GM12878 (cell line): Measurements from ENCODE around the gene FGF14. TPM values are rescaled to one million over a fixed set of nuclear protein-coding genes. Genes with fewer than 3 reads are reported as not detected.

Experiments used
- ATAC-seq: fragments of 200-7000 bp; cut with Tn5 transposase; 3 replicates; pipeline ENCODE4 v1.9.1; 2020; ENCODE audit warnings: mild to moderate bottlenecking, moderate library complexity
- BruUV-seq: library from RNA; stranded (reverse); fragments of 400-500 nt; replicated peaks from 2 replicates; lab custom pipeline; 2021; lab: Mats Ljungman, UMichigan
- CTCF ChIA-PET: fragments of 300-600 bp; sonication (Branson Sonifier 250); formaldehyde crosslinking; extraction: SDS; loops from one replicate; lab custom pipeline; 2021; ENCODE audit warnings: inconsistent platforms; lab: Yijun Ruan, JAX
- POLR2A ChIA-PET: fragments of 350-600 bp; formaldehyde crosslinking; extraction: SDS; loops from one replicate; lab custom pipeline; 2021; ENCODE audit warnings: inconsistent platforms; lab: Charles Lee
- RAD21 ChIA-PET: fragments of 300-600 bp; sonication (Branson Sonifier 250); formaldehyde crosslinking; loops from one replicate; lab custom pipeline; 2023; ENCODE audit warnings: antibody characterized with exemption; ENCODE audit not compliant: unreplicated experiment; lab: Charles Lee
- SMC1A ChIA-PET: fragments of 300-600 bp; sonication (Branson Sonifier 250); formaldehyde crosslinking; loops from one replicate; lab custom pipeline; 2023; ENCODE audit not compliant: unreplicated experiment, uncharacterized antibody; lab: Charles Lee
- DNase-seq: peaks from one replicate; pipeline ENCODE4 v3.0.0-alpha.2; 2011; ENCODE audit warnings: low read depth, low spot score
- FAIRE-seq: peaks from 3 replicates; lab custom pipeline; 2011; peaks lifted over from hg19 to GRCh38; lab: Jason Lieb, UNC
- H2AFZ ChIP-seq: 2 replicates; pipeline ENCODE4 v1.6.0; 2011; ENCODE audit warnings: low read depth, low read length, control low read depth; ENCODE audit not compliant: control insufficient read depth
- H3K27ac ChIP-seq: 2 replicates; pipeline ENCODE4 v1.5.1; 2011; ENCODE audit warnings: control low read depth; ENCODE audit not compliant: control insufficient read depth, insufficient read depth
- H3K27me3 ChIP-seq, 2 experiments: replicated peaks in 1 of 2; 2 replicates each; pipeline versions ENCODE4 v1.6.0 to v1.6.1; 2011; ENCODE audit warnings: low read length in 1 of 2; ENCODE audit not compliant: control insufficient read depth in 2 of 2, insufficient read depth in 2 of 2
- H3K36me3 ChIP-seq, 2 experiments: 2 replicates each; pipeline ENCODE4 v1.5.1; 2011; ENCODE audit warnings: low read length in 1 of 2; ENCODE audit not compliant: control insufficient read depth in 2 of 2, insufficient read depth in 2 of 2
- H3K4me1 ChIP-seq: 2 replicates; pipeline ENCODE4 v1.6.1; 2011; ENCODE audit warnings: mild to moderate bottlenecking, low read length, moderate library complexity, mixed read lengths; ENCODE audit not compliant: control insufficient read depth, insufficient read depth
- H3K4me2 ChIP-seq: 2 replicates; pipeline ENCODE4 v1.6.0; 2011; ENCODE audit warnings: control low read depth; ENCODE audit not compliant: control insufficient read depth, insufficient read depth
- H3K4me3 ChIP-seq: fragments of 200-600 bp; sonication (generic); 2 replicates; pipeline ENCODE4 v1.5.1; 2016
- H3K79me2 ChIP-seq: 2 replicates; pipeline ENCODE4 v1.6.0; 2011; ENCODE audit warnings: low read length; ENCODE audit not compliant: control insufficient read depth, insufficient read depth
- H3K9ac ChIP-seq: 2 replicates; pipeline ENCODE4 v1.8.0; 2011; ENCODE audit warnings: low read length, control low read depth, mixed read lengths; ENCODE audit not compliant: control insufficient read depth, insufficient read depth
- H3K9me3 ChIP-seq: replicated peaks from 3 replicates; pipeline ENCODE4 v1.5.1; 2011; ENCODE audit warnings: mild to moderate bottlenecking, low read length; ENCODE audit not compliant: control insufficient read depth, insufficient read depth
- H4K20me1 ChIP-seq: 2 replicates; pipeline ENCODE4 v1.6.0; 2011; ENCODE audit not compliant: control insufficient read depth, insufficient read depth
- BACH1 ChIP-seq: fragments of 450-650 bp; IDR thresholded peaks from 2 replicates; pipeline ENCODE4 v1.6.1; 2017; ENCODE audit warnings: mild to moderate bottlenecking, borderline replicate concordance
- CBX3 ChIP-seq: fragments of 200-600 bp; sonication (generic); IDR thresholded peaks from 2 replicates; pipeline ENCODE4 v1.6.1; 2016; ENCODE audit warnings: low read depth, borderline replicate concordance
- E2F8 ChIP-seq: fragments of 450-650 bp; IDR thresholded peaks from 2 replicates; pipeline ENCODE4 v1.6.1; 2018; ENCODE audit warnings: mild to moderate bottlenecking, low read depth, moderate library complexity; ENCODE audit not compliant: partially characterized antibody
- KDM1A ChIP-seq: fragments of 200-600 bp; sonication (generic); IDR thresholded peaks from 2 replicates; pipeline ENCODE4 v1.6.1; 2016; ENCODE audit warnings: borderline replicate concordance
- MYB ChIP-seq: fragments of 150-350 bp; IDR thresholded peaks from 2 replicates; pipeline ENCODE4 v1.6.1; 2014; ENCODE audit warnings: mild to moderate bottlenecking, low read depth, low read length, borderline replicate concordance
- WGBS: methylation state at CpG from one replicate; pipeline ENCODE4 v1.1.6; 2016; ENCODE audit warnings: low lambda C conversion rate; ENCODE audit not compliant: insufficient replicate concordance, insufficient coverage; ENCODE audit errors: missing lambda C conversion rate; 5-methylcytosine and 5-hydroxymethylcytosine counted together
- in situ Hi-C: fragments of 300-500 bp; cut with MboI; formaldehyde crosslinking; loops from 9 replicates; pipeline ENCODE4 v1.14.3; 2018; ENCODE audit warnings: mixed read lengths
- intact Hi-C: fragments of 100-400 bp; cut with micrococcal nuclease; formaldehyde crosslinking; loops from one replicate; pipeline ENCODE4 v1.14.2; 2022; ENCODE audit not compliant: unreplicated experiment
- polyA plus RNA-seq, 11 experiments: library from polyadenylated mRNA; depleted of rRNA in 4 of 11; unstranded in 6 of 11; stranded (reverse) in 5 of 11; fragments of >200 nt; fragmentation: Nextera tagmentation in 4 of 11; fragmentation: Illumina TruSeq in 1 of 11; extraction: Ambion mirVana in 4 of 11; extraction: Trizol in 1 of 11; gene quantifications; 1 replicate in 1 of 11; 2 replicates in 10 of 11; pipeline versions ENCODE4 v1.2.1 to v1.2.3, GENCODE V29; 2011 to 2016; ENCODE audit warnings: inconsistent platforms in 2 of 11, missing spikeins in 2 of 11, low read depth in 1 of 11
- total RNA-seq, 4 experiments: library from RNA; depleted of rRNA in 3 of 4; stranded (reverse); fragments of >200 nt in 3 of 4; fragmentation: Illumina TruSeq in 1 of 4; extraction: Trizol in 1 of 4; gene quantifications; 2 replicates each; pipeline versions ENCODE4 v1.2.1 to v1.2.3, GENCODE V29; 2013 to 2021

The FGF14 gene
- total and polyA plus RNA-seq, 10 of the 15 experiments (the other 5 are each of a cell fraction or from before 2014, with no cell fraction given) = under 0.01 to 0.44 (median 0.04) TPM

GRCh38 chr13:102225892-102226291, 176.0 kb downstream of the FGF14 start:
- ChIA-PET SMC1A (interaction anchor here (0.7 kb wide), 1 partner anchor 55 kb away, joined by 3 read pairs; no protein-coding TSS in a partner anchor), POLR2A (no interaction called here), RAD21 (no interaction called here), CTCF (interaction anchor here (0.6 kb wide), 1 partner anchor 296 kb away, joined by 3 read pairs; no protein-coding TSS in a partner anchor)
- no TSS peak for BruUV-seq
- Histone ChIP-seq H3K9me3 (no peaks in the 10 kb centered on the region), H3K9ac (no peak overlapping the region), H3K4me3 (no peak overlapping the region), H3K27ac (no peak overlapping the region), H3K27me3 (no peaks in the 10 kb centered on the region), H2AFZ (no peak overlapping the region), H3K4me1 (no peaks in the 10 kb centered on the region), H3K4me2 (no peak overlapping the region), H3K79me2 (no peaks in the 10 kb centered on the region), H3K36me3 (no peaks in the 10 kb centered on the region), H4K20me1 (no peaks in the 10 kb centered on the region)
- no peak for ATAC-seq
- 21% methylated on average over 6 of the region's 6 CpGs for WGBS
- intact Hi-C loops (no loop called here), in situ Hi-C loops (no loop called here)
- no peak for DNase-seq
- no peak for FAIRE-seq
- TF ChIP-seq CBX3 (no peak), BACH1 (no peak), MYB (no peak), KDM1A (no peak), E2F8 (no peak)
